22Rv1 (cell line): ENCODE results near the gene MCRS1.

Experiments
- CTCF ChIP-seq: fragments of 450-650 bp; IDR thresholded peaks from 2 replicates; pipeline ENCODE4 v1.5.1; 2017; ENCODE audit warnings: mild to moderate bottlenecking
- ZFX ChIP-seq: fragments of 450-650 bp; IDR thresholded peaks from 2 replicates; pipeline ENCODE4 v1.6.1; 2017; ENCODE audit warnings: antibody characterized with exemption, borderline replicate concordance

- TF ChIP-seq CTCF = no peak
- TF ChIP-seq ZFX = no peak
Observed at GRCh38 chr12:49585477-49586459, 17.8 kb upstream of the MCRS1 start.
